Measurements from ENCODE around the gene SYT13.

Gene SYT13

DNA sequence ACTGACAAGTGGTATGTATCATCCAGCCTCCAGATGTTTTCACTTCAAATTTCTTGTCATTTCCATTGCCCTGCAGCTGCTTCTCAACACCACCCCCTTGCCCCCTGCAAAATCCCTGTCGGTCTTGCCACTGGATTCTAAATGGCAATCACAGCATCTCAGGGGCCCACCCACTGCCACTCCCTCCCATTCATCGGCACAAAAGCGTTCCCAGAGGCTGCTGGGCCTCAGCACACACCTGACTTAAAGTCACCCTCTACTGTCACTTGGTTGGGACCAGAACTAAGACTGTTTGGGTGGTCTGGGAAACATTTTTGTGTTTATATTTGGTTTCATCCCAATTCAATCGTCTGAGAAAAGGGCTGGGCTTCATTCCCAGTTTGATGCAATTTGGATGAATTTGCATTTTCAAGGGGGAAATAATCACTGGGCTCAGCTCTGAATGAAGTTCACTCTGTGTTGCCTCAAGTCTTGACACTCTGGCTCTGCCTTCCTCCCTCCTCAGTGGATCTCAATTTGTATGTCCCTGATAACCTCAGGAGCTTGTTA lies 27.1 kb downstream of the SYT13 start:
- Histone ChIP-seq H3K9ac (ENCODE audit: low read length) (no peak overlapping the region), H3K79me1 (ENCODE audit: low read length) (no peaks in the 10 kb centered on the region), H3K4me2 (ENCODE audit: low read length) (no peak overlapping the region), H2BK120ac (ENCODE audit: low read depth, low read length) (no peak overlapping the region), H3K36me3 (ENCODE audit: control insufficient read depth, insufficient read depth, low read length) (no peaks in the 10 kb centered on the region), H2BK5ac (ENCODE audit: low read length) (no peak overlapping the region), H3K79me2 (ENCODE audit: control insufficient read depth, insufficient read depth, low read length) (no peaks in the 10 kb centered on the region), H3K27ac (ENCODE audit: low read depth, low read length) (no peak overlapping the region), H2AK5ac (ENCODE audit: low read length) (no peak overlapping the region), H4K8ac (ENCODE audit: low read depth, low read length) (no peak overlapping the region), H2BK15ac (replicated peaks; ENCODE audit: low read depth) (no peak overlapping the region), H3K23ac (ENCODE audit: low read length) (no peak overlapping the region), H3K4me1 (ENCODE audit: control insufficient read depth, low read depth, low read length) (no peaks in the 10 kb centered on the region), H3K27me3 (ENCODE audit: insufficient read depth, low read length, poor library complexity) (no peaks in the 10 kb centered on the region), H3K56ac (ENCODE audit: low read length) (no peak overlapping the region), H3K4ac (ENCODE audit: low read depth, low read length) (no peak overlapping the region), H3K4me3 (ENCODE audit: low read length) (no peak overlapping the region), H4K5ac (ENCODE audit: low read length) (no peak overlapping the region), H3K18ac (ENCODE audit: low read length) (no peak overlapping the region)
- DNase-seq = no peak
- WGBS (ENCODE audit: extremely low coverage, insufficient coverage, low lambda C conversion rate) = no CpG with 5 or more reads among the region's 4 CpGs

DNA sequence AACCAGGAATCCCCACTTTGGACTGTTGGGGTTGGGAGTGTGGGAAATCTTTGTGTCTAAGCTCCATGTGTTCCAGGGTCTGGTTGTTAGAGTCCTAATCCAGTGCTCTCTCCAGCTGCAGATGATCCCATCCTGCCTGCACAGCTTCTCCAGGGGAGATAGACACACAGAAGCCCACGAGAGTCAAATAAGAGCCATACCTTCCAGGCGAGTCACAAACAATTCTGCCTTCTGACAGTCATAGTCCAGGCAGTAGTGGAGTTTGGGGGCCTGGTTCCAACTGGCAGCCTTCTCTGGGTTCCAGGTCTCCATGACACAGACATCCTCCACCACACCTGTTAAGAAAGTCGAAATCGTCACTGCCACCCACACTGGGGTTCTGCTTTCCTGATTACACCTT lies 32.1 kb downstream of the SYT13 start:
- H3K56ac ChIP-seq (ENCODE audit: low read length) = no peak overlapping the region
- H3K27ac ChIP-seq (ENCODE audit: low read depth, low read length) = no peak overlapping the region
- H4K8ac ChIP-seq (ENCODE audit: low read depth, low read length) = no peak overlapping the region
- H3K9ac ChIP-seq (ENCODE audit: low read length) = no peak overlapping the region
- no peak overlapping the region for H2BK15ac ChIP-seq (replicated peaks; ENCODE audit: low read depth)
- H2AK5ac ChIP-seq (ENCODE audit: low read length) = no peak overlapping the region
- H3K4me3 ChIP-seq (ENCODE audit: low read length) = no peak overlapping the region
- H3K4me1 ChIP-seq (ENCODE audit: control insufficient read depth, low read depth, low read length) = no peaks in the 10 kb centered on the region
- no peak overlapping the region for H3K4ac ChIP-seq (ENCODE audit: low read depth, low read length)
- H4K5ac ChIP-seq (ENCODE audit: low read length) = no peak overlapping the region
- no peak overlapping the region for H2BK5ac ChIP-seq (ENCODE audit: low read length)
- no peak overlapping the region for H3K18ac ChIP-seq (ENCODE audit: low read length)
- no peak overlapping the region for H2BK120ac ChIP-seq (ENCODE audit: low read depth, low read length)
- no CpG with 5 or more reads among the region's 4 CpGs for WGBS (ENCODE audit: extremely low coverage, insufficient coverage, low lambda C conversion rate)
- H3K27me3 ChIP-seq (ENCODE audit: insufficient read depth, low read length, poor library complexity) = no peaks in the 10 kb centered on the region
- H3K36me3 ChIP-seq (ENCODE audit: control insufficient read depth, insufficient read depth, low read length) = no peaks in the 10 kb centered on the region
- H3K23ac ChIP-seq (ENCODE audit: low read length) = no peak overlapping the region
- no peaks in the 10 kb centered on the region for H3K79me1 ChIP-seq (ENCODE audit: low read length)
- DNase-seq = no peak
- no peaks in the 10 kb centered on the region for H3K79me2 ChIP-seq (ENCODE audit: control insufficient read depth, insufficient read depth, low read length)
- H3K4me2 ChIP-seq (ENCODE audit: low read length) = no peak overlapping the region

DNA sequence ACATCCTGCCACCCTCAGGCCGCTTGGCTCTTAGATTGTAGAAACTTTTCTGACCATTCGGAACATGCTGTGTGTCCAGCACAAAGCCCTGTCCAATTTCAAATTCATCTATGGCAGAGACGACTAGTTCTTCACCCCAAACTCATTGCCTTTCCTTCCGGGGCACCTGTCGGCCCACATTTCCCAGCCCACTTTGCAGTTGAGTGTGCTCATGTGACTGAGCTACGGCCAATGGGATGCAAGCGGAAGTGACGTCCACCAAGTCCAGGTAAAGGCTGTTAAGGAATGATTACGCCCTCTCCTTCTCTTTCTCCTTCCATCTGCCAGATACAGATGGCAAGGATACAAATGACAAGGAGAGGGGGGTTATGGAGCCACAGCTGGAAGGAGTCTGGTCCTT lies 32.5 kb downstream of the SYT13 start:
- Histone ChIP-seq H4K8ac (ENCODE audit: low read depth, low read length) (no peak overlapping the region), H3K4ac (ENCODE audit: low read depth, low read length) (no peak overlapping the region), H4K5ac (ENCODE audit: low read length) (no peak overlapping the region), H3K79me2 (ENCODE audit: control insufficient read depth, insufficient read depth, low read length) (no peaks in the 10 kb centered on the region), H3K4me3 (ENCODE audit: low read length) (no peak overlapping the region), H3K23ac (ENCODE audit: low read length) (no peak overlapping the region), H2BK120ac (ENCODE audit: low read depth, low read length) (no peak overlapping the region), H2BK15ac (replicated peaks; ENCODE audit: low read depth) (no peak overlapping the region), H3K56ac (ENCODE audit: low read length) (no peak overlapping the region), H3K36me3 (ENCODE audit: control insufficient read depth, insufficient read depth, low read length) (no peaks in the 10 kb centered on the region), H2BK5ac (ENCODE audit: low read length) (no peak overlapping the region), H3K18ac (ENCODE audit: low read length) (no peak overlapping the region), H2AK5ac (ENCODE audit: low read length) (no peak overlapping the region), H3K4me2 (ENCODE audit: low read length) (no peak overlapping the region), H3K79me1 (ENCODE audit: low read length) (no peaks in the 10 kb centered on the region), H3K27ac (ENCODE audit: low read depth, low read length) (no peak overlapping the region), H3K9ac (ENCODE audit: low read length) (no peak overlapping the region), H3K4me1 (ENCODE audit: control insufficient read depth, low read depth, low read length) (no peaks in the 10 kb centered on the region), H3K27me3 (ENCODE audit: insufficient read depth, low read length, poor library complexity) (no peaks in the 10 kb centered on the region)
- WGBS (ENCODE audit: extremely low coverage, insufficient coverage, low lambda C conversion rate) = no CpG with 5 or more reads among the region's 9 CpGs
- no peak for DNase-seq

- no peak overlapping the region for H2BK5ac ChIP-seq (ENCODE audit: low read length)
- H3K79me1 ChIP-seq (ENCODE audit: low read length) = no peaks in the 10 kb centered on the region
- H3K9ac ChIP-seq (ENCODE audit: low read length) = no peak overlapping the region
- no peaks in the 10 kb centered on the region for H3K27me3 ChIP-seq (ENCODE audit: insufficient read depth, low read length, poor library complexity)
- H3K4me3 ChIP-seq (ENCODE audit: low read length) = no peak overlapping the region
- no CpG with 5 or more reads among the region's 3 CpGs for WGBS (ENCODE audit: extremely low coverage, insufficient coverage, low lambda C conversion rate)
- H3K56ac ChIP-seq (ENCODE audit: low read length) = no peak overlapping the region
- no peak for DNase-seq
- H3K18ac ChIP-seq (ENCODE audit: low read length) = no peak overlapping the region
- no peak overlapping the region for H2BK15ac ChIP-seq (replicated peaks; ENCODE audit: low read depth)
- no peak overlapping the region for H4K8ac ChIP-seq (ENCODE audit: low read depth, low read length)
- no peak overlapping the region for H2BK120ac ChIP-seq (ENCODE audit: low read depth, low read length)
- H4K5ac ChIP-seq (ENCODE audit: low read length) = no peak overlapping the region
- no peak overlapping the region for H3K4ac ChIP-seq (ENCODE audit: low read depth, low read length)
- H3K27ac ChIP-seq (ENCODE audit: low read depth, low read length) = no peak overlapping the region
- H3K36me3 ChIP-seq (ENCODE audit: control insufficient read depth, insufficient read depth, low read length) = no peaks in the 10 kb centered on the region
- H3K4me1 ChIP-seq (ENCODE audit: control insufficient read depth, low read depth, low read length) = no peaks in the 10 kb centered on the region
- no peak overlapping the region for H3K23ac ChIP-seq (ENCODE audit: low read length)
- H2AK5ac ChIP-seq (ENCODE audit: low read length) = no peak overlapping the region
- no peak overlapping the region for H3K4me2 ChIP-seq (ENCODE audit: low read length)
- H3K79me2 ChIP-seq (ENCODE audit: control insufficient read depth, insufficient read depth, low read length) = no peaks in the 10 kb centered on the region
Measured at GRCh38 chr11:45252877-45253276, 33.3 kb downstream of the SYT13 start.

DNA sequence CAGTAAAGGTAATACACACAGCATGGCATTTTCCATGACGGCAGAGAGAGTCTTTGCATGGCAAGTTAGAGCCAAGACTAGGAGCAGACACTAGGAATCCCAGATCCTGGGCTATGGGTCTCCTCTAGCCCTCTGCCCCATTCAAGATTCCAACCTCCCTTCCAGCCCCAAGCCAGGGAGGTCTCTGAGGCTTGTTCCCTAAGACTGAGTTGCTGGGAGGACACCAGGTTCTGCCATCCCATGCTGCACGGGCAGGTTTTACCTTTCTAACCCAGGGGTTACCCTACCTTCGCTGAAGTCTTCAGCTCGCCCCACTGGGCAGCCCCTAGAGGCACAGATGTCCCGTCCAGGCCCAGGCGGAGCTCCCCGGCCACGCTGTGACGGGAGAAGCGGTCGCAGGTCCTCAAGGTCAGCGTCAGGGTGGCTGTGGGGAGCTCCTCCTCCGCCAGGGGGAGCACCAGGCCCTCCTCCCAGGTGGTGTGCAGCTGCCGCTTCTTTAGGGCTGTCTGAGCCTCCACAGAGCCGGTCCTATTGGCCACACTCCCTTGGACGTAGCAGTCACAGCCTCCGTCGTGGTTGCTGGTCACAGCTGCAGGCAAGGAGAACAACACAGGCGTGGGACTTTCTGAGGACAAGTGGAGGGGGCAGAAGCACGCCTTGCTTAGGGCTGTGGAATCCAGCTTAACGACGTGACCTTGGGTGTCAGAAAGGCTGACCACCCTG lies 33.8 kb downstream of the SYT13 start:
- Histone ChIP-seq H3K27me3 (ENCODE audit: insufficient read depth, low read length, poor library complexity) (no peaks in the 10 kb centered on the region), H3K4ac (ENCODE audit: low read depth, low read length) (no peak overlapping the region), H3K18ac (ENCODE audit: low read length) (no peak overlapping the region), H3K27ac (ENCODE audit: low read depth, low read length) (no peak overlapping the region), H3K56ac (ENCODE audit: low read length) (no peak overlapping the region), H3K79me2 (ENCODE audit: control insufficient read depth, insufficient read depth, low read length) (no peaks in the 10 kb centered on the region), H2BK120ac (ENCODE audit: low read depth, low read length) (no peak overlapping the region), H3K4me3 (ENCODE audit: low read length) (no peak overlapping the region), H4K8ac (ENCODE audit: low read depth, low read length) (no peak overlapping the region), H3K23ac (ENCODE audit: low read length) (no peak overlapping the region), H3K9ac (ENCODE audit: low read length) (no peak overlapping the region), H4K5ac (ENCODE audit: low read length) (no peak overlapping the region), H2AK5ac (ENCODE audit: low read length) (no peak overlapping the region), H3K4me1 (ENCODE audit: control insufficient read depth, low read depth, low read length) (no peaks in the 10 kb centered on the region), H2BK15ac (replicated peaks; ENCODE audit: low read depth) (no peak overlapping the region), H2BK5ac (ENCODE audit: low read length) (no peak overlapping the region), H3K4me2 (ENCODE audit: low read length) (no peak overlapping the region), H3K79me1 (ENCODE audit: low read length) (no peaks in the 10 kb centered on the region), H3K36me3 (ENCODE audit: control insufficient read depth, insufficient read depth, low read length) (no peaks in the 10 kb centered on the region)
- WGBS (ENCODE audit: extremely low coverage, insufficient coverage, low lambda C conversion rate) = no CpG with 5 or more reads among the region's 22 CpGs
- DNase-seq = peak; percentile 84
